Neural cell (in vitro differentiated cells): ENCODE measurements around the gene TMCO4.

Source experiments
- EP300 ChIP-seq: fragments of 450-650 bp; conservative IDR thresholded peaks from 2 replicates; pipeline ENCODE4 v1.6.1; 2014; ENCODE audit warnings: antibody characterized with exemption, mild to moderate bottlenecking, moderate library complexity; ENCODE audit not compliant: poor library complexity, severe bottlenecking
- EZH2 ChIP-seq: fragments of 200-600, 300-800 bp; shearing (Covaris generic), sonication (generic); IDR thresholded peaks from 2 replicates; pipeline ENCODE4 v1.6.1; 2014; ENCODE audit warnings: antibody characterized with exemption, low read length, borderline replicate concordance, mild to moderate bottlenecking; ENCODE audit not compliant: insufficient read depth, poor library complexity, severe bottlenecking
- POLR2AphosphoS5 ChIP-seq: IDR thresholded peaks from 2 replicates; pipeline ENCODE4 v1.6.1; 2012
- REST ChIP-seq: IDR thresholded peaks from 2 replicates; pipeline ENCODE4 v1.6.1; 2012; ENCODE audit warnings: borderline replicate concordance
- TF ChIP-seq, protein P1 (sequence below): fragments of 450-650 bp; IDR thresholded peaks from 2 replicates; pipeline ENCODE4 v1.5.1; 2014; ENCODE audit warnings: antibody characterized with exemption, mild to moderate bottlenecking, moderate library complexity; ENCODE audit not compliant: poor library complexity, severe bottlenecking

- TF ChIP-seq EZH2 (no peak), REST (no peak), POLR2AphosphoS5 (no peak), EP300 (no peak)
- TF ChIP-seq, protein P1, sequence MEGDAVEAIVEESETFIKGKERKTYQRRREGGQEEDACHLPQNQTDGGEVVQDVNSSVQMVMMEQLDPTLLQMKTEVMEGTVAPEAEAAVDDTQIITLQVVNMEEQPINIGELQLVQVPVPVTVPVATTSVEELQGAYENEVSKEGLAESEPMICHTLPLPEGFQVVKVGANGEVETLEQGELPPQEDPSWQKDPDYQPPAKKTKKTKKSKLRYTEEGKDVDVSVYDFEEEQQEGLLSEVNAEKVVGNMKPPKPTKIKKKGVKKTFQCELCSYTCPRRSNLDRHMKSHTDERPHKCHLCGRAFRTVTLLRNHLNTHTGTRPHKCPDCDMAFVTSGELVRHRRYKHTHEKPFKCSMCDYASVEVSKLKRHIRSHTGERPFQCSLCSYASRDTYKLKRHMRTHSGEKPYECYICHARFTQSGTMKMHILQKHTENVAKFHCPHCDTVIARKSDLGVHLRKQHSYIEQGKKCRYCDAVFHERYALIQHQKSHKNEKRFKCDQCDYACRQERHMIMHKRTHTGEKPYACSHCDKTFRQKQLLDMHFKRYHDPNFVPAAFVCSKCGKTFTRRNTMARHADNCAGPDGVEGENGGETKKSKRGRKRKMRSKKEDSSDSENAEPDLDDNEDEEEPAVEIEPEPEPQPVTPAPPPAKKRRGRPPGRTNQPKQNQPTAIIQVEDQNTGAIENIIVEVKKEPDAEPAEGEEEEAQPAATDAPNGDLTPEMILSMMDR, result no peak
Measured at GRCh38 chr1:19672237-19672636, 127.5 kb downstream of the TMCO4 start.
